HG02981 (cell line): ENCODE results near the gene KRT1.
"Not testable (repeated sequence)": the region's sequence is repeated elsewhere in the genome, so short reads cannot be mapped to it uniquely, and the experiment has no call there.

Source experiments
- ATAC-seq: cut with Tn5 transposase; IDR thresholded peaks from one replicate; pipeline ENCODE4 v1.9.1; 2021; ENCODE audit warnings: mild to moderate bottlenecking, moderate library complexity; ENCODE audit not compliant: unreplicated experiment

The KRT1 gene

GRCh38 chr12:52683575-52684300, 3.5 kb upstream of the KRT1 start:
- ATAC-seq = no peak

GRCh38 chr12:52682938-52683574, 2.8 kb upstream of the KRT1 start:
- no peak for ATAC-seq

GRCh38 chr12:52682381-52682660, 2.1 kb upstream of the KRT1 start:
- no peak for ATAC-seq

GRCh38 chr12:52681526-52682380, 1.5 kb upstream of the KRT1 start:
- no peak for ATAC-seq

GRCh38 chr12:52679875-52680274, 332 bp downstream of the KRT1 start:
- ATAC-seq = no peak

- ATAC-seq = no peak
Measured at GRCh38 chr12:52677671-52678070, 2.5 kb downstream of the KRT1 start.

- ATAC-seq = no peak
Measured at GRCh38 chr12:52677126-52677525, 3.1 kb downstream of the KRT1 start.

GRCh38 chr12:52676163-52676562, 4.0 kb downstream of the KRT1 start:
- ATAC-seq = no peak

GRCh38 chr12:52675301-52675701, 4.9 kb downstream of the KRT1 start:
- no peak for ATAC-seq

- no peak for ATAC-seq
Measured at GRCh38 chr12:52674433-52674775, 5.8 kb downstream of the KRT1 start.

- no peak for ATAC-seq
Measured at GRCh38 chr12:52673713-52674432, 6.3 kb downstream of the KRT1 start.

GRCh38 chr12:52673217-52673616, 7.0 kb downstream of the KRT1 start:
- no peak for ATAC-seq

GRCh38 chr12:52672321-52672933, 7.8 kb downstream of the KRT1 start:
- ATAC-seq = no peak

- ATAC-seq = no peak
Measured at GRCh38 chr12:52670961-52671360, 9.2 kb downstream of the KRT1 start.

- no peak for ATAC-seq
Measured at GRCh38 chr12:52670506-52670905, 9.7 kb downstream of the KRT1 start.

GRCh38 chr12:52669941-52670340, 10.3 kb downstream of the KRT1 start:
- ATAC-seq = not testable (repeated sequence)

- no peak for ATAC-seq
Measured at GRCh38 chr12:52669426-52669825, 10.8 kb downstream of the KRT1 start.

- no peak for ATAC-seq
Measured at GRCh38 chr12:52667931-52668330, 12.3 kb downstream of the KRT1 start.

GRCh38 chr12:52667509-52667908, 12.7 kb downstream of the KRT1 start:
- ATAC-seq = no peak

- ATAC-seq = no peak
Measured at GRCh38 chr12:52666471-52666870, 13.7 kb downstream of the KRT1 start.

- no peak for ATAC-seq
Measured at GRCh38 chr12:52663420-52663819, 16.8 kb downstream of the KRT1 start.
